ENCODE data around the gene VWA3A. TPM values are rescaled to one million over a fixed set of nuclear protein-coding genes. Genes with fewer than 3 reads are reported as not detected.

Gene VWA3A
- total and polyA plus RNA-seq, 8 donors, result 0.30 to 0.37 TPM; not detected in 6

DNA sequence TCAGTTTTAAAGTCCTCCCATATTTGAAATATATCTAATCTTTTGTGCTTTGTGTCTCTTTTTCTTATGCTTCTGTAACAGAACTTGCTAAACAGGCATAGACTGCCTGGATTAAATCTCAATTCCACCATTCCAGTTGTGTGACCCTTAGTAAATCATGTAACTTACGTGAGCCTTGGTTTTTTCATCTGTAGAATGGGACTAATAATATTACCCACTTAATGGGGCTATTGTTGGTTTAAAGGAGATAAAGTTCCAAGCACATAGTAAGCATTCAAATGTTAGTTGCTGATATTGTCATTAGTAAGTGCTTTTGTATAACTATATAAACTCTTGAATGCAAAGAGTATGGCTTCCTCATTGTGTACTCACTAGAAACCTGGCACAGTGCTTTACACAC, 5.9 kb upstream of the VWA3A start:
- intact Hi-C loops (cut with DNase I; ENCODE audit: low total_unique reads), result loop anchor here (10.0 kb wide), 1 partner anchor 88 kb away; no protein-coding TSS in a partner anchor

DNA sequence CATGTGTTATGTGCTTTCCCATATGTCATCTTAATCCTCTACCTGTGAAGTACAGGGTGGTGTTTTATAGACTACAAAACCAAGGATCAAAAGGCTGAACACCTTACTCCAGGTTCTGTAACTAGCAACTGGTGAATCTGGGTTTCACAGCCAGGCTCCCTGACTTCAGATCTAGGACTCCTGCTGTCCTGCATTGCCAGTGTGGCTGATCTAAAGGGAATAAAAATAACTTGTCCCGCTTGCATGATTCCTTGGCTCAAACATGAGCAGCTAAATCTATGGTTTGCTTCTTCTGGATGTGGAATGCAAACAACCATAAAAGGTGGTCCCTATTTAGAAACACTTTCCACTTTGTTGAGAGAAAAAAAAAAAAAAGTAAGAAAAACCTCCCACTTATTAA, 3.7 kb upstream of the VWA3A start:
- no peak overlapping the region for H3K4me3 ChIP-seq
- 80 to 94% (median 92%) methylated on average over 1 of the region's 1 CpG for WGBS, 5 donors
- peaks cover 0 to 21% (median 14%) of the 10 kb centered on the region in 4 donors for H3K36me3 ChIP-seq
- peaks cover 0 to 7% (median 0%) of the 10 kb centered on the region in 4 donors for H3K4me1 ChIP-seq
- intact Hi-C loops (cut with DNase I; ENCODE audit: low total_unique reads), result loop anchor here (10.0 kb wide), 1 partner anchor 86 kb away; no protein-coding TSS in a partner anchor
- no peaks in the 10 kb centered on the region for H3K27me3 ChIP-seq
- H3K9me3 ChIP-seq, result no peaks in the 10 kb centered on the region
- TF ChIP-seq EP300 (IDR thresholded peaks at IDR 0.05) (no peak), POLR2A (IDR thresholded peaks at IDR 0.05) (no peak), POLR2AphosphoS5 (IDR thresholded peaks at IDR 0.05) (no peak)
- TF ChIP-seq, protein P1, sequence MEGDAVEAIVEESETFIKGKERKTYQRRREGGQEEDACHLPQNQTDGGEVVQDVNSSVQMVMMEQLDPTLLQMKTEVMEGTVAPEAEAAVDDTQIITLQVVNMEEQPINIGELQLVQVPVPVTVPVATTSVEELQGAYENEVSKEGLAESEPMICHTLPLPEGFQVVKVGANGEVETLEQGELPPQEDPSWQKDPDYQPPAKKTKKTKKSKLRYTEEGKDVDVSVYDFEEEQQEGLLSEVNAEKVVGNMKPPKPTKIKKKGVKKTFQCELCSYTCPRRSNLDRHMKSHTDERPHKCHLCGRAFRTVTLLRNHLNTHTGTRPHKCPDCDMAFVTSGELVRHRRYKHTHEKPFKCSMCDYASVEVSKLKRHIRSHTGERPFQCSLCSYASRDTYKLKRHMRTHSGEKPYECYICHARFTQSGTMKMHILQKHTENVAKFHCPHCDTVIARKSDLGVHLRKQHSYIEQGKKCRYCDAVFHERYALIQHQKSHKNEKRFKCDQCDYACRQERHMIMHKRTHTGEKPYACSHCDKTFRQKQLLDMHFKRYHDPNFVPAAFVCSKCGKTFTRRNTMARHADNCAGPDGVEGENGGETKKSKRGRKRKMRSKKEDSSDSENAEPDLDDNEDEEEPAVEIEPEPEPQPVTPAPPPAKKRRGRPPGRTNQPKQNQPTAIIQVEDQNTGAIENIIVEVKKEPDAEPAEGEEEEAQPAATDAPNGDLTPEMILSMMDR (IDR thresholded peaks at IDR 0.05), result no peak
- H3K27ac ChIP-seq, result no peak overlapping the region
- no peak for DNase-seq

More for the DNA sequence above, 5.9 kb upstream of the VWA3A start:
- H3K4me3 ChIP-seq, result no peak overlapping the region
- H3K36me3 ChIP-seq, result peaks cover 0 to 25% (median 17%) of the 10 kb centered on the region in 4 donors
- no peak for DNase-seq
- no peaks in the 10 kb centered on the region for H3K4me1 ChIP-seq
- H3K27me3 ChIP-seq, result no peaks in the 10 kb centered on the region
- whole genome bisulfite sequencing, 5 donors, result 92 to 98% (median 97%) methylated on average over 1 of the region's 1 CpG
- H3K27ac ChIP-seq, result no peak overlapping the region
- H3K9me3 ChIP-seq, result no peaks in the 10 kb centered on the region
- TF ChIP-seq EP300 (IDR thresholded peaks at IDR 0.05) (no peak), POLR2A (IDR thresholded peaks at IDR 0.05) (no peak), POLR2AphosphoS5 (IDR thresholded peaks at IDR 0.05) (no peak)
- TF ChIP-seq, protein P1 (IDR thresholded peaks at IDR 0.05), result no peak

DNA sequence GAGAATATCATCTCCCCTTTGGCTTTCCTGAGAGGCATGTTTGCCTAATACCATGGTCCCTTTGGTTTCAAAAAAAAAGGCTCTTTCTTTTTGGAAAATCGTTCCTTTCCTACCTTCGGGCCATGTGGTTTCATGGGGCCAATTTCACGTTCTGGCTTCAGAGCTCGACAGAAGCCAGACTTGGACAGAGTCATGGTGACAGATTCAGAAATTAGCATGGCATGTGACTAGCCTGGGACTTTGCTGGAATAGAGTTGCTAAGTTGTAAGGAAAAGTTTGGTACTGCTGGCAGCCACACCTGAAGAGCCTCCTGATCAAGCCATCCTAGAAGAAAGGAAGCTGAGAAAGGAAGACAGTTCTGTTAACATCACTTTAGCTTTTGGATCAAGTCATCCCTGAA, 2.4 kb upstream of the VWA3A start:
- H3K27me3 ChIP-seq, result no peaks in the 10 kb centered on the region
- peaks cover 0 to 21% (median 14%) of the 10 kb centered on the region in 4 donors for H3K36me3 ChIP-seq
- no peak overlapping the region for H3K4me3 ChIP-seq
- WGBS, 5 donors, result 86 to 93% (median 91%) methylated on average over 4 of the region's 4 CpGs
- no peak for DNase-seq
- H3K27ac ChIP-seq, result no peak overlapping the region
- H3K4me1 ChIP-seq, result peaks cover 0 to 7% (median 0%) of the 10 kb centered on the region in 4 donors
- intact Hi-C loops (cut with DNase I; ENCODE audit: low total_unique reads), result loop anchor here (10.0 kb wide), 1 partner anchor 85 kb away; no protein-coding TSS in a partner anchor
- no peaks in the 10 kb centered on the region for H3K9me3 ChIP-seq
- TF ChIP-seq POLR2A (IDR thresholded peaks at IDR 0.05), result no peak
- no peak for TF ChIP-seq POLR2AphosphoS5 (IDR thresholded peaks at IDR 0.05)
- TF ChIP-seq, protein P1 (IDR thresholded peaks at IDR 0.05), result no peak
- TF ChIP-seq EP300 (IDR thresholded peaks at IDR 0.05), result no peak

DNA sequence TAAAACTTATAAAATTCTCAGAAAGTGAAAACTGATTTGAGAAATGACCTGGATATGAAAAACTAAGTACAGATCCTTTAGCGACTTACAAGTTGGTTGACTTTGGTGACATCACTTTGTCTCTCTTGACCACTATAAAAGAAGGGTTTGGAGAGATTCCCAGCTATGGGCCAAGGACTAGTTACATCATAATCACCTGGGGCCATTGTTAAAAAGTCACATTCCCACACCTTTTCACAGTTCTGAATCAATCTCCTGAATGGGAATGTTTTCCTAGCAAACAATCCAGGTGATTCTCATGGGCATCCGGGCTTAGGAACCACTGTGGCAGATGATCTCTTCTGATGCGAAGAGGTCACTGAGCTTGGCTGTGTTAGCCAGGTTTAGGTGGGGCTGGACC, 620 bp upstream of the VWA3A start:
- peaks cover 0 to 15% (median 0%) of the 10 kb centered on the region in 3 donors for H3K27me3 ChIP-seq

More for the DNA sequence above, 620 bp upstream of the VWA3A start:
- TF ChIP-seq POLR2A (IDR thresholded peaks at IDR 0.05), result no peak
- no peak for TF ChIP-seq EP300 (IDR thresholded peaks at IDR 0.05)
- TF ChIP-seq, protein P1 (IDR thresholded peaks at IDR 0.05), result no peak
- TF ChIP-seq POLR2AphosphoS5 (IDR thresholded peaks at IDR 0.05), result no peak
- Histone ChIP-seq H3K9me3 (no peaks in the 10 kb centered on the region), H3K4me1 (peaks cover 0 to 7% (median 0%) of the 10 kb centered on the region in 4 donors), H3K36me3 (peaks cover 0 to 9% (median 4%) of the 10 kb centered on the region in 4 donors), H3K27ac (no peak overlapping the region), H3K4me3 (no peak overlapping the region)
- WGBS, 5 donors, result 71 to 91% (median 75%) methylated on average over 3 of the region's 3 CpGs
- no peak for DNase-seq
- intact Hi-C loops (cut with DNase I; ENCODE audit: low total_unique reads), result no loop called here

Measured in stomach (tissue), 9 donors.